Mammary epithelial cell (primary cell): ENCODE data around the gene MOB3B.

Source experiments
- EZH2 ChIP-seq: IDR thresholded peaks from 2 replicates; pipeline ENCODE4 v1.6.1; 2012; ENCODE audit warnings: low read length, inconsistent platforms, borderline replicate concordance
- TF ChIP-seq, protein P1 (sequence below), 2 donors: IDR thresholded peaks in 1 of 2; conservative IDR thresholded peaks in 1 of 2; 2 replicates each; pipeline ENCODE4 v1.5.1; 2011 to 2012; ENCODE audit warnings: inconsistent platforms in 2 of 2, low read length in 2 of 2, mild to moderate bottlenecking in 2 of 2, control low read depth in 1 of 2, low read depth in 1 of 2; ENCODE audit not compliant: insufficient read depth in 1 of 2; ENCODE audit errors: extremely low read depth in 1 of 2

DNA sequence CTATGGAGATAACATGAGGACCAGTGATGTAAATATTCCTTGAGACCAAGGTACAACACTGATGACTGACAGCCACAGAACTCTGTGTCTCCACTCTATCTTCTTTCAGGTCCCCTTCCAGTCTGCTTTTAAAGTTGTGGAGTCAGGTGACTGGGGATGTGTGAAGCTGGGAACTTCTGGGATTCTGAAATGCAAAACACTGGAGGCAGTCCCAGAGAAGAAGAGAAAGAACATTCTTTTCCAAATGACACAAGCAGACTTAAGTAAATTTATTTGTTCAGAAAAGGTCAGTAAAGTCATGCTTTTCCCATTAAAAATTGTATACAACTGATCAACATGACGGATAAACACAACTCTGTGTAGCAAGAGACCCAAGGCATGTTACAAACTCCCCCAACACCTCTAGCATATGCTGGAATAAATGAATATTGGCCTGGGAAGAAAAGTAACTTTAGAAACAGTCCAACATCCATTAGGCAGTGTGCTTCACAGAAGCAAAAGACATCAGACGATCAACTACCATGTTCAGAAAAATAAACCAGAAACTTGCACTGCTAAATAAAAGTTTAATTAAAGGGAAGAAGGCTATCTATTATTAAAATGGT is 98.0 kb downstream of the MOB3B start:
- TF ChIP-seq, protein P1, sequence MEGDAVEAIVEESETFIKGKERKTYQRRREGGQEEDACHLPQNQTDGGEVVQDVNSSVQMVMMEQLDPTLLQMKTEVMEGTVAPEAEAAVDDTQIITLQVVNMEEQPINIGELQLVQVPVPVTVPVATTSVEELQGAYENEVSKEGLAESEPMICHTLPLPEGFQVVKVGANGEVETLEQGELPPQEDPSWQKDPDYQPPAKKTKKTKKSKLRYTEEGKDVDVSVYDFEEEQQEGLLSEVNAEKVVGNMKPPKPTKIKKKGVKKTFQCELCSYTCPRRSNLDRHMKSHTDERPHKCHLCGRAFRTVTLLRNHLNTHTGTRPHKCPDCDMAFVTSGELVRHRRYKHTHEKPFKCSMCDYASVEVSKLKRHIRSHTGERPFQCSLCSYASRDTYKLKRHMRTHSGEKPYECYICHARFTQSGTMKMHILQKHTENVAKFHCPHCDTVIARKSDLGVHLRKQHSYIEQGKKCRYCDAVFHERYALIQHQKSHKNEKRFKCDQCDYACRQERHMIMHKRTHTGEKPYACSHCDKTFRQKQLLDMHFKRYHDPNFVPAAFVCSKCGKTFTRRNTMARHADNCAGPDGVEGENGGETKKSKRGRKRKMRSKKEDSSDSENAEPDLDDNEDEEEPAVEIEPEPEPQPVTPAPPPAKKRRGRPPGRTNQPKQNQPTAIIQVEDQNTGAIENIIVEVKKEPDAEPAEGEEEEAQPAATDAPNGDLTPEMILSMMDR (conservative IDR thresholded peaks at IDR 0.05 in 1 of 2, IDR thresholded peaks at IDR 0.05 in 1 of 2; ENCODE audit: extremely low read depth in 1 of 2, insufficient read depth in 1 of 2, low read depth in 1 of 2, low read length in 2 of 2), result no peak
- no peak for TF ChIP-seq EZH2
